Uterine smooth muscle cell (primary cell): ENCODE measurements around the gene REXO1. TPM values are rescaled to one million over a fixed set of nuclear protein-coding genes. Genes with fewer than 3 reads are reported as not detected.

Experiments used
- total RNA-seq: library from RNA; depleted of rRNA; stranded (reverse); fragments of >200 nt; gene quantifications from 2 replicates; pipeline ENCODE4 v1.2.3, GENCODE V29; 2014

REXO1 gene
- 5.6 and 10.8 TPM in 2 replicates for total RNA-seq

DNA sequence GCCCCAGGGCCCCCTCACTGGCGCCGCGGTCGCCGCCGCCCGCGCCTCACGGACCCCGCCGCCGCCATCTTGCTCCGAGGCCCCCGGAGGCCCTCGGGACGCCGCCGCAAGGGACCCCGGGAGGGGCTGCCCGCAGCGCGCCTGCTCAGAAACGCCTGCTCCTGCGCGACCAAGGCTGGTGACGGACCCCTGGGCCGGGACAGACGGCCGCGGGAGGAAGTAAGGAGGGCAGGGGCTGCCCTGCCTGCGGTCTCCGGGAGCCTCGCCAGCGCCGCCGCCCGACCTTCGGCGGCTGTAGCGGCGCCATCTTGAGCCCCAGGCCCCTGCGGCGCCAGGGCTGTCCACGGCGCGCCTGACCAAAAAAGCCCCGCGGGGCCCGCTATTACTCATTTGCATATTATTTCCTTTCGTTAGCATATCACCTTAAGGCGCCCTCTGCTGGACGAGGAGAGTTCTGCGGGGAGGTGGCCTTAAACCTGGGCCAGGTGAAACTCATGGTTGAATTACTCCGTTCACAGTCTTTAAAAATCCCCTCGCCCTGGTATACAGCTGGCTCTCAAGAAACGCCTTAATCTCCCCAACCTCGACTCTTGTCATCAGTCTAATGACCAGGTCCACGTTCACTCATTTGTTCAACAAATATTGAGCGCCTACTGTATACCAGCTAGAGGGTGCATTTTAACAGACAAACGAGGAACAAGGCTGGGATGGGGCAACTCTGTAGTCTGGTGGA, at the start of gene REXO1:
TSS of gene REXO1 (minus strand) at position 85 of the 733 bp plus-strand sequence. CDS start 125 bp downstream, outside the sequence.

DNA sequence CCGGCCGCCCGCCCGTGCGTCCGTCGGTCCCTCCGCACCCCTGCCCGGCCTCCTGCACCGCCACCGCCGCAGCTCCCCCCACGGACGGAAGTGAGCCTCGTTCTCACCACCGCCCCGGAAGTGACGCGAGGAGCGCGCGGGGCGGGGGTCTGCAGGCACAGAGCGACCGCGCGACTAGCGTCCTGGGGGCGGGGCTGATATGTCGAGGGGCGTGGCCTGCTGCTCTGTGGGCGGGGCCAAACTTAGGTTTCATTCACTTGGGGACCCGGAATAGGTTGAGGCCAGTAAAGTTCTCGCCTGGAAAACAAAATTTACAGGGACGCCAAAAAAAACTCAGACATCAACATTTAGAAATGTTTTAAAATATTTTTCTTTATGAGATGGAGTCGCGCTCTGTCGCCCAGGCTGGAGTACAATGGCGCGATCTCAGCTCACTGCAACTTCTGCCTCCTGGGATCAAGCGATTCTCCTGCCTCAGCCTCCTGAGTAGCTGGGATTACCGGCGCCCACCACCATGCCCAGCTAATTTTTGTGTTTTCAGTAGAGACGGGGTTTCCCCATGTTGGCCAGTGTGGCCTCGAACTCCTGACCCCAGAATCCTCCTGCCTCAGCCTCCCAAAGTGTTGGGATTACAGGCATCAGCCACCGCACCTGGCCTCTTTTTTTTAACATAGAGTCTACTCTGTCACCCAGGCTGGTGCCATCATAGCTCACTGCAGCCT, 37.3 kb upstream of the REXO1 start, which contains the start of gene ABHD17A:
TSS of gene ABHD17A (minus strand) at position 99 of the 722 bp plus-strand sequence. CDS start 3,930 bp downstream, outside the sequence.

DNA sequence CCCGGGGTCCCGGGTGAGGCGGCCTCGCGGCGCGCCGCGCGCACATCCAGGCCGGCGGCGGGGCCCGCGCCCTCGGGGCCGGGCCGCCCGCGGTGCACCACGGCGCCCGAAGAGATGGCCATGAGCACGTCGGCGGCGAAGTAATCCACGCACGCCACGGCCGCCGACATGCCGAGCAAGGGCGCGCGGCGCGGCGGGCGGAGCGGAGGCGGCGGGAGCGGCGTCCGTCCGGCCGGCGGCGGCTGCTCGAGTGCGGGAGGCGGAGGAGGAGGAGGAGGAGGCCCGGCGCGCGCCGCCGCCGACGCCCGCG, 15.0 kb upstream of the REXO1 start, which contains the start of gene KLF16:
TSS of gene KLF16 (minus strand) at position 252 of the 310 bp plus-strand sequence. CDS start at position 170, 82 bp downstream.

DNA sequence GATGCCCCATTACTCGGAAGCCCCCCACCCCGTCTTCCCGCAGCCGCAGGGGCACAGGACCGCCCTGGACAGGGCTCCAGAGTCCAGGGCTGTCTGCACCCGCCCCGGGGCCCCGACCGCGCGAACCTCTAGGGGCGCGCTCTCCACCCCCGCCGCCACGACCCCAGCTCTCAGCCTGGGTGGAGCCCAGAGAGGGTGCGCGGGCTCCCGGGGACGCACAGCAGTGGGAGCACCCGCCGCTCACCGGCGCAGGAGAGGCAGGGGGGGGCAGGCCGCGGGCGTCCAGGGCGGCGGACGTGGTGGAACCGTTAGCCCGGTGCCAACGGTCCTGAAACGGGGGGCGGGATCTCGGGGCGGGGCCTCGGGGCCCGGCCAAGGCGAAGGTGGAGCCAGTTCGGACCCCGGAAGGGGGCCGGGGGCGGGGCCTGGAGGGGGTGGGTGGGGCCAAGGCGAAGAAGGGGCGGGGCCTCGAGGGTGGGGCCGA, 36.3 kb downstream of the REXO1 start, which contains the start of gene ATP8B3:
TSS of gene ATP8B3 (minus strand) at position 335 of the 484 bp plus-strand sequence. CDS start 540 bp downstream, outside the sequence.

Other genes starting within 250 kb of the REXO1 start
- gene UQCR11, start 243.0 kb downstream of the REXO1 start, total RNA-seq, result 32.5 and 47.6 TPM in 2 replicates
- 82.9 and 118 TPM in 2 replicates for gene TCF3, start 195.9 kb downstream of the REXO1 start, total RNA-seq
- gene ONECUT3, start 95.0 kb downstream of the REXO1 start, total RNA-seq, result not detected in 2 replicates
- 1.9 and 2.7 TPM in 2 replicates for gene ATP8B3, start 36.2 kb downstream of the REXO1 start, total RNA-seq
- 4.5 and 5.2 TPM in 2 replicates for gene KLF16, start 15.1 kb upstream of the REXO1 start, total RNA-seq
- 69.7 and 71.1 TPM in 2 replicates for gene ABHD17A, start 37.0 kb upstream of the REXO1 start, total RNA-seq
- gene ADAT3, start 56.9 kb upstream of the REXO1 start, total RNA-seq, result 3.9 and 4.1 TPM in 2 replicates
- 36.7 and 39.5 TPM in 2 replicates for gene SCAMP4, start 56.9 kb upstream of the REXO1 start, total RNA-seq
- gene CSNK1G2, start 92.7 kb upstream of the REXO1 start, total RNA-seq, result 59.4 and 79.8 TPM in 2 replicates
- 54.8 and 65.1 TPM in 2 replicates for gene BTBD2, start 167.2 kb upstream of the REXO1 start, total RNA-seq
- gene MKNK2, start 202.8 kb upstream of the REXO1 start, total RNA-seq, result 68.3 and 189 TPM in 2 replicates
- gene MOB3A, start 247.8 kb upstream of the REXO1 start, total RNA-seq, result 33.5 and 36.7 TPM in 2 replicates
- gene IZUMO4, start 248.4 kb upstream of the REXO1 start, total RNA-seq, result 0.89 and 2.1 TPM in 2 replicates